CD4-positive, alpha-beta memory T cell (primary cell): ENCODE results near the gene DLD. TPM values are rescaled to one million over a fixed set of nuclear protein-coding genes. Genes with fewer than 3 reads are reported as not detected.

Source experiments
- CTCF ChIA-PET: fragments of 350-600 bp; sonication (Branson Sonifier 250); formaldehyde crosslinking; loops from one replicate; lab custom pipeline; 2021; ENCODE audit warnings: inconsistent platforms; ENCODE audit not compliant: partially characterized antibody; lab: Charles Lee
- POLR2A ChIA-PET: fragments of 350-600 bp; sonication (Branson Sonifier 250); formaldehyde crosslinking; loops from one replicate; lab custom pipeline; 2021; ENCODE audit not compliant: partially characterized antibody; lab: Charles Lee
- DNase-seq, 5 donors: peaks; one replicate each; pipeline versions ENCODE4 v3.0.0 to v3.0.0-alpha.2; 2020 to 2022; ENCODE audit warnings: mixed read lengths in 1 of 5
- H3K27ac ChIP-seq: one replicate; pipeline ENCODE4 v1.7.0; 2013; ENCODE audit warnings: low read depth, low read length
- H3K27me3 ChIP-seq: 2 replicates; pipeline ENCODE4 v1.7.0; 2013; ENCODE audit warnings: mild to moderate bottlenecking, low read length, moderate library complexity; ENCODE audit not compliant: insufficient read depth
- H3K36me3 ChIP-seq: 2 replicates; pipeline ENCODE4 v1.7.0; 2013; ENCODE audit warnings: mild to moderate bottlenecking, low read length, moderate library complexity; ENCODE audit not compliant: insufficient read depth
- H3K4me1 ChIP-seq: 2 replicates; pipeline ENCODE4 v1.7.0; 2013; ENCODE audit warnings: mild to moderate bottlenecking, low read length, moderate library complexity; ENCODE audit not compliant: insufficient read depth
- H3K4me3 ChIP-seq, 2 donors: one replicate each; pipeline ENCODE4 v1.7.0; 2013; ENCODE audit warnings: low read length in 2 of 2, mild to moderate bottlenecking in 1 of 2
- H3K9me3 ChIP-seq, 2 donors: one replicate each; pipeline ENCODE4 v1.7.0; 2013; ENCODE audit warnings: low read length in 2 of 2, control low read depth in 1 of 2; ENCODE audit not compliant: control insufficient read depth in 1 of 2
- H3K27ac Mint-ChIP-seq, 7 donors: one replicate each; pipeline ENCODE4 v1.8.0; 2020 to 2021; ENCODE audit warnings: mixed read lengths in 7 of 7, mild to moderate bottlenecking in 6 of 7, inconsistent platforms in 3 of 7, moderate library complexity in 3 of 7
- H3K27me3 Mint-ChIP-seq, 2 donors: one replicate each; pipeline ENCODE4 v1.8.0; 2020 to 2021; ENCODE audit warnings: mixed read lengths in 2 of 2
- H3K36me3 Mint-ChIP-seq, 2 donors: one replicate each; pipeline ENCODE4 v1.8.0; 2020 to 2021; ENCODE audit warnings: mixed read lengths in 2 of 2, inconsistent platforms in 1 of 2, mild to moderate bottlenecking in 1 of 2
- H3K4me1 Mint-ChIP-seq, 4 donors: one replicate each; pipeline ENCODE4 v1.8.0; 2020 to 2021; ENCODE audit warnings: mixed read lengths in 4 of 4, mild to moderate bottlenecking in 1 of 4
- H3K4me3 Mint-ChIP-seq, 8 donors: one replicate each; pipeline ENCODE4 v1.8.0; 2020 to 2021; ENCODE audit warnings: mixed read lengths in 8 of 8, mild to moderate bottlenecking in 7 of 8, moderate library complexity in 6 of 8, inconsistent platforms in 3 of 8
- H3K9me3 Mint-ChIP-seq, 8 donors: one replicate each; pipeline ENCODE4 v1.8.0; 2020 to 2021; ENCODE audit warnings: mixed read lengths in 8 of 8, mild to moderate bottlenecking in 5 of 8, inconsistent platforms in 3 of 8, moderate library complexity in 1 of 8
- intact Hi-C: fragments of 100-400 bp; cut with micrococcal nuclease; formaldehyde crosslinking; loops from one replicate; pipeline ENCODE4 v1.15.1; 2023
- polyA plus RNA-seq, 2 donors: library from polyadenylated mRNA; unstranded; fragments of 300-500 nt; fragmentation: Illumina TruSeq; gene quantifications; one replicate each; pipeline ENCODE4 v1.2.3, GENCODE V29; 2021
- total RNA-seq, 2 experiments: library from RNA; stranded (reverse); gene quantifications; one replicate each; pipeline ENCODE4 v1.2.3, GENCODE V29; 2021

The DLD gene
- total and polyA plus RNA-seq, 4 experiments from 2014 or later: 42.1 to 75.9 (median 54.5) TPM

GRCh38 chr7:107948645-107949442, 57.9 kb downstream of the DLD start:
- Mint-ChIP-seq H3K4me3 (no peak overlapping the region), H3K27me3 (peaks cover 0 to 4% of the 10 kb centered on the region in 2 donors), H3K27ac (no peak overlapping the region), H3K36me3 (no peaks in the 10 kb centered on the region), H3K4me1 (no peaks in the 10 kb centered on the region), H3K9me3 (no peaks in the 10 kb centered on the region)
- H3K4me3 ChIP-seq: no peak overlapping the region
- intact Hi-C loops: no loop called here
- H3K9me3 ChIP-seq: no peaks in the 10 kb centered on the region
- H3K27ac ChIP-seq: no peak overlapping the region
- POLR2A ChIA-PET: no interaction called here
- no peaks in the 10 kb centered on the region for H3K4me1 ChIP-seq
- CTCF ChIA-PET: no interaction called here
- DNase-seq: no peak
- H3K27me3 ChIP-seq: no peaks in the 10 kb centered on the region
- H3K36me3 ChIP-seq: no peaks in the 10 kb centered on the region

- CTCF ChIA-PET: no interaction called here
These were observed 58.5 kb downstream of the DLD start for GRCh38 chr7:107949443-107949935.

DNA sequence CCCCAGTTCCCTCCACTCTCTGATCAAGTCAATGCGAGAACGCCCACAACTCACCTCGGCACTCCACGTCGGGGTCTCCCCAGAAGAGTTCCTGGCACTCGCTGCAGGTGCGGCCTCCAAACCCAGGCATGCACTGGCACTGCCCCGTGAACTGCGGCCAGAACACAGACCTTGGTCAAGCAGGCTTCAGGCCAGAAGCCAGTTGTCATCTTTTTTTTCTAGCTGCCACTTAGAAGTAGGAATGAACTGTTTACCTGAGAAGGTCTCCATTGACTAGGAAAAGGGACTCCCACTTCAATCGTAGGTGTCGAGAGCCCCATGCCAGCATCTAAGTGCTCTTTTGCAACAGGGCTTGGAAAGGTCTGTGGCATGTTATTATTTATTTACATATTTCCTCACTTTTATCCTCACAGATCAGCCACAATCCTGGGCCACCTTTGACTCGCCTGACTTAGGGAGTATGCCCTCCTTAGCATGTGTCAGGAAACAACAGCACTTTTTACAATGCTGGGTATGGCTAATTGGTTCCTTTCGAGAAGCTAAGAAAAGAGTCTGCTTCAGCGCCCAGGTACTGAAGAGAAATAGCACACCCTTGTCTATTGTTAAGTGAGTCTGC, 60.3 kb downstream of the DLD start:
- H3K4me1 ChIP-seq: no peaks in the 10 kb centered on the region
- Mint-ChIP-seq H3K4me3 (no peak overlapping the region), H3K4me1 (no peaks in the 10 kb centered on the region), H3K27me3 (peaks cover 2 to 7% of the 10 kb centered on the region in 2 donors), H3K27ac (no peak overlapping the region), H3K36me3 (no peaks in the 10 kb centered on the region), H3K9me3 (no peaks in the 10 kb centered on the region)
- CTCF ChIA-PET: no interaction called here
- no peaks in the 10 kb centered on the region for H3K36me3 ChIP-seq
- POLR2A ChIA-PET: no interaction called here
- H3K9me3 ChIP-seq: no peaks in the 10 kb centered on the region
- H3K27me3 ChIP-seq: no peaks in the 10 kb centered on the region
- DNase-seq: no peak
- intact Hi-C loops: no loop called here
- no peak overlapping the region for H3K27ac ChIP-seq
- H3K4me3 ChIP-seq: no peak overlapping the region

More at GRCh38 chr7:107949443-107949935, 58.5 kb downstream of the DLD start:
- no peak overlapping the region for H3K4me3 Mint-ChIP-seq
- Histone ChIP-seq H3K27ac (no peak overlapping the region), H3K27me3 (no peaks in the 10 kb centered on the region), H3K9me3 (no peaks in the 10 kb centered on the region), H3K4me1 (no peaks in the 10 kb centered on the region), H3K4me3 (no peak overlapping the region), H3K36me3 (no peaks in the 10 kb centered on the region)
- H3K27ac Mint-ChIP-seq: no peak overlapping the region
- H3K4me1 Mint-ChIP-seq: no peaks in the 10 kb centered on the region
- no peaks in the 10 kb centered on the region for H3K9me3 Mint-ChIP-seq
- H3K27me3 Mint-ChIP-seq: peaks cover 0 to 4% of the 10 kb centered on the region in 2 donors
- H3K36me3 Mint-ChIP-seq: no peaks in the 10 kb centered on the region
- DNase-seq: no peak
- POLR2A ChIA-PET: no interaction called here
- intact Hi-C loops: no loop called here

- no peak for DNase-seq
- H3K27me3 ChIP-seq: no peaks in the 10 kb centered on the region
- Mint-ChIP-seq H3K4me1 (no peaks in the 10 kb centered on the region), H3K36me3 (no peaks in the 10 kb centered on the region), H3K4me3 (no peak overlapping the region), H3K27ac (no peak overlapping the region), H3K9me3 (no peaks in the 10 kb centered on the region), H3K27me3 (peaks cover 2 to 10% of the 10 kb centered on the region in 2 donors)
- CTCF ChIA-PET: no interaction called here
- intact Hi-C loops: no loop called here
- no peaks in the 10 kb centered on the region for H3K9me3 ChIP-seq
- no peaks in the 10 kb centered on the region for H3K4me1 ChIP-seq
- POLR2A ChIA-PET: no interaction called here
- H3K27ac ChIP-seq: no peak overlapping the region
- no peaks in the 10 kb centered on the region for H3K36me3 ChIP-seq
- H3K4me3 ChIP-seq: no peak overlapping the region
These were observed 60.9 kb downstream of the DLD start for GRCh38 chr7:107951896-107952295.

DNA sequence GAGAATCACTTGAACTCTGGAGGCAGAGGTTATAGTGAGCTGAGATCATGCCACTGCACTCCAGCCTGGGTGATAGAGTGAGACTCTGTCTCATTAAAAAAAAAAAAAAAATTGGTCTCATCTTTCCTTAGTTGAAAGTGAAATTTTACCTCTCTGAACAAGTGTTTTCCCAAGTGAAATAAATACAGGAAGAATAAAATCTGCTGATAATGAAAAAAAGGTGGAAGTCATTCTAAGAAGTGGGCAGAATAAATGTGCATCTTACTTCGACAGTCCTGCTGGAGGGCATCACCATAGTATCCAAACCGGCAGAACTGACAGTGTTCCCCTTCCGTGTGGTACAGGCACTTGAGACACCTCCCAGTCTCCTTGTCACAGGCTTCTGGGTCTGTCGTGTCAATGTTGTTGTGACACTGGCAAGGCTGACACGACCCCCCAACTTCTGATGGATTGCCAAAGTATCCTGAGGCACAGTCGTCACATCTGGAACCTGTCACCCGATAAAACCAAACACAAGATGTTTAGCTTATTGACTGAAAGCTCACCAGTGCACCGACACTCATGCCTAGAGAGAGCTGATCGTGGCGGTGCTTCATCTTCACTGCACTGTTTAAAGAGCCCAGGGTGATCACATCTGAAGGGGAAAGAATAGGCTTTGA, 62.4 kb downstream of the DLD start:
- no peaks in the 10 kb centered on the region for H3K27me3 ChIP-seq
- no peaks in the 10 kb centered on the region for H3K36me3 Mint-ChIP-seq
- no peak overlapping the region for H3K4me3 ChIP-seq
- H3K4me1 Mint-ChIP-seq: no peaks in the 10 kb centered on the region
- CTCF ChIA-PET: no interaction called here
- H3K4me1 ChIP-seq: no peaks in the 10 kb centered on the region
- H3K4me3 Mint-ChIP-seq: no peak overlapping the region
- intact Hi-C loops: no loop called here
- H3K9me3 ChIP-seq: no peaks in the 10 kb centered on the region
- H3K27me3 Mint-ChIP-seq: peaks cover 8 to 14% of the 10 kb centered on the region in 2 donors
- no peak overlapping the region for H3K27ac ChIP-seq
- no peak overlapping the region for H3K27ac Mint-ChIP-seq
- POLR2A ChIA-PET: no interaction called here
- no peaks in the 10 kb centered on the region for H3K9me3 Mint-ChIP-seq
- no peak for DNase-seq
- no peaks in the 10 kb centered on the region for H3K36me3 ChIP-seq

DNA sequence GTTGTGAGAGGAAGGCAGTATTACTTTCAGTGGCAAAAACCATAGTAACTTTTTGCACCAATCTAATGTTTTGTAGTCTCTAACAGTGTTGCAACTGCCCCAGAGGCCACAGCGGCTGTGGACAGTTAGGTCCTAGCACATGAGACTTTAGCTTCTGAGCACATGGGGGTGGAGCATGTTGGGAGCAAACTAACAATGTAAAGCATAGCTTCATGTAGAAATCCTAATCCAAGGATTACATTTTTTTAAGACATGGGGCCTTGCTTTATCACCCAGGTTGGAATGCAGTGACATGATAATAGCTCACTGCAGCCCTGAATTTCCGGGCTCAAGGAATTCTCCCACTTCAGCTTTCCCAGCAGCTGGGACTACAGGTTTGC, 62.9 kb downstream of the DLD start:
- no peaks in the 10 kb centered on the region for H3K4me1 ChIP-seq
- H3K4me3 ChIP-seq: no peak overlapping the region
- no peak overlapping the region for H3K27ac Mint-ChIP-seq
- POLR2A ChIA-PET: no interaction called here
- no peaks in the 10 kb centered on the region for H3K9me3 ChIP-seq
- intact Hi-C loops: no loop called here
- no peak for DNase-seq
- H3K9me3 Mint-ChIP-seq: no peaks in the 10 kb centered on the region
- H3K4me1 Mint-ChIP-seq: no peaks in the 10 kb centered on the region
- H3K36me3 ChIP-seq: no peaks in the 10 kb centered on the region
- no peak overlapping the region for H3K27ac ChIP-seq
- CTCF ChIA-PET: no interaction called here
- H3K27me3 Mint-ChIP-seq: peaks cover 8 to 16% of the 10 kb centered on the region in 2 donors
- no peaks in the 10 kb centered on the region for H3K36me3 Mint-ChIP-seq
- H3K4me3 Mint-ChIP-seq: no peak overlapping the region
- H3K27me3 ChIP-seq: no peaks in the 10 kb centered on the region

- Histone ChIP-seq H3K36me3 (no peaks in the 10 kb centered on the region), H3K27me3 (no peaks in the 10 kb centered on the region), H3K4me3 (no peak overlapping the region), H3K4me1 (no peaks in the 10 kb centered on the region), H3K27ac (no peak overlapping the region), H3K9me3 (no peaks in the 10 kb centered on the region)
- no peaks in the 10 kb centered on the region for H3K9me3 Mint-ChIP-seq
- no peaks in the 10 kb centered on the region for H3K36me3 Mint-ChIP-seq
- H3K27me3 Mint-ChIP-seq: peaks cover 8 to 20% of the 10 kb centered on the region in 2 donors
- no peaks in the 10 kb centered on the region for H3K4me1 Mint-ChIP-seq
- H3K27ac Mint-ChIP-seq: no peak overlapping the region
- POLR2A ChIA-PET: no interaction called here
- CTCF ChIA-PET: no interaction called here
- no peak overlapping the region for H3K4me3 Mint-ChIP-seq
- DNase-seq: no peak
- intact Hi-C loops: no loop called here
These were observed 64.4 kb downstream of the DLD start for GRCh38 chr7:107955394-107955793.
